Measurements from ENCODE around the gene LRRC63.

LRRC63 gene

GRCh38 chr13:46178821-46179220 lies 32.9 kb upstream of the LRRC63 start:
- H4K5ac ChIP-seq (ENCODE audit: low read length), result no peak overlapping the region
- no peak overlapping the region for H3K4me2 ChIP-seq (ENCODE audit: low read length)
- no peaks in the 10 kb centered on the region for H3K79me1 ChIP-seq (ENCODE audit: low read length)
- H4K8ac ChIP-seq (ENCODE audit: low read depth, low read length), result no peak overlapping the region
- no peak overlapping the region for H3K4me3 ChIP-seq (ENCODE audit: low read length)
- no peaks in the 10 kb centered on the region for H3K27me3 ChIP-seq (ENCODE audit: insufficient read depth, low read length, poor library complexity)
- no peak overlapping the region for H3K27ac ChIP-seq (ENCODE audit: low read depth, low read length)
- no peak for DNase-seq
- H2BK15ac ChIP-seq (replicated peaks; ENCODE audit: low read depth), result no peak overlapping the region
- no peak overlapping the region for H2BK5ac ChIP-seq (ENCODE audit: low read length)
- H3K36me3 ChIP-seq (ENCODE audit: control insufficient read depth, insufficient read depth, low read length), result no peaks in the 10 kb centered on the region
- no peak overlapping the region for H2BK120ac ChIP-seq (ENCODE audit: low read depth, low read length)
- no peak overlapping the region for H3K56ac ChIP-seq (ENCODE audit: low read length)
- no peak overlapping the region for H3K9ac ChIP-seq (ENCODE audit: low read length)
- H3K18ac ChIP-seq (ENCODE audit: low read length), result no peak overlapping the region
- no peak overlapping the region for H3K4ac ChIP-seq (ENCODE audit: low read depth, low read length)
- no peaks in the 10 kb centered on the region for H3K79me2 ChIP-seq (ENCODE audit: control insufficient read depth, insufficient read depth, low read length)
- no peak overlapping the region for H2AK5ac ChIP-seq (ENCODE audit: low read length)
- H3K23ac ChIP-seq (ENCODE audit: low read length), result no peak overlapping the region
- H3K4me1 ChIP-seq (ENCODE audit: control insufficient read depth, low read depth, low read length), result no peaks in the 10 kb centered on the region

GRCh38 chr13:46179491-46179908 lies 32.2 kb upstream of the LRRC63 start:
- Histone ChIP-seq H3K27ac (ENCODE audit: low read depth, low read length) (no peak overlapping the region), H3K4me3 (ENCODE audit: low read length) (no peak overlapping the region), H2BK15ac (replicated peaks; ENCODE audit: low read depth) (no peak overlapping the region), H3K27me3 (ENCODE audit: insufficient read depth, low read length, poor library complexity) (no peaks in the 10 kb centered on the region), H3K23ac (ENCODE audit: low read length) (no peak overlapping the region), H3K18ac (ENCODE audit: low read length) (no peak overlapping the region), H3K56ac (ENCODE audit: low read length) (no peak overlapping the region), H2AK5ac (ENCODE audit: low read length) (no peak overlapping the region), H4K5ac (ENCODE audit: low read length) (no peak overlapping the region), H3K9ac (ENCODE audit: low read length) (no peak overlapping the region), H2BK5ac (ENCODE audit: low read length) (no peak overlapping the region), H4K8ac (ENCODE audit: low read depth, low read length) (no peak overlapping the region), H3K4me1 (ENCODE audit: control insufficient read depth, low read depth, low read length) (no peaks in the 10 kb centered on the region), H2BK120ac (ENCODE audit: low read depth, low read length) (no peak overlapping the region), H3K4ac (ENCODE audit: low read depth, low read length) (no peak overlapping the region), H3K36me3 (ENCODE audit: control insufficient read depth, insufficient read depth, low read length) (no peaks in the 10 kb centered on the region), H3K79me2 (ENCODE audit: control insufficient read depth, insufficient read depth, low read length) (no peaks in the 10 kb centered on the region), H3K79me1 (ENCODE audit: low read length) (no peaks in the 10 kb centered on the region), H3K4me2 (ENCODE audit: low read length) (no peak overlapping the region)
- no peak for DNase-seq
- WGBS (ENCODE audit: extremely low coverage, insufficient coverage, low lambda C conversion rate), result no CpG with 5 or more reads among the region's 3 CpGs

- Histone ChIP-seq H4K8ac (ENCODE audit: low read depth, low read length) (no peak overlapping the region), H3K9ac (ENCODE audit: low read length) (no peak overlapping the region), H3K27me3 (ENCODE audit: insufficient read depth, low read length, poor library complexity) (no peaks in the 10 kb centered on the region), H3K36me3 (ENCODE audit: control insufficient read depth, insufficient read depth, low read length) (no peaks in the 10 kb centered on the region), H3K4ac (ENCODE audit: low read depth, low read length) (no peak overlapping the region), H3K4me2 (ENCODE audit: low read length) (no peak overlapping the region), H4K5ac (ENCODE audit: low read length) (no peak overlapping the region), H2AK5ac (ENCODE audit: low read length) (no peak overlapping the region), H3K23ac (ENCODE audit: low read length) (no peak overlapping the region), H3K79me1 (ENCODE audit: low read length) (no peaks in the 10 kb centered on the region), H2BK15ac (replicated peaks; ENCODE audit: low read depth) (no peak overlapping the region), H2BK120ac (ENCODE audit: low read depth, low read length) (no peak overlapping the region), H3K27ac (ENCODE audit: low read depth, low read length) (no peak overlapping the region), H3K56ac (ENCODE audit: low read length) (no peak overlapping the region), H3K79me2 (ENCODE audit: control insufficient read depth, insufficient read depth, low read length) (no peaks in the 10 kb centered on the region), H3K18ac (ENCODE audit: low read length) (no peak overlapping the region), H2BK5ac (ENCODE audit: low read length) (no peak overlapping the region), H3K4me1 (ENCODE audit: control insufficient read depth, low read depth, low read length) (no peaks in the 10 kb centered on the region), H3K4me3 (ENCODE audit: low read length) (no peak overlapping the region)
- WGBS (ENCODE audit: extremely low coverage, insufficient coverage, low lambda C conversion rate), result 100% methylated on average over 1 of the region's 5 CpGs
- no peak for DNase-seq
Observed at GRCh38 chr13:46179969-46180763, 31.6 kb upstream of the LRRC63 start.

- Histone ChIP-seq H2AK5ac (ENCODE audit: low read length) (no peak overlapping the region), H3K4me1 (ENCODE audit: control insufficient read depth, low read depth, low read length) (no peaks in the 10 kb centered on the region), H3K56ac (ENCODE audit: low read length) (no peak overlapping the region), H3K79me2 (ENCODE audit: control insufficient read depth, insufficient read depth, low read length) (no peaks in the 10 kb centered on the region), H4K8ac (ENCODE audit: low read depth, low read length) (no peak overlapping the region), H3K4ac (ENCODE audit: low read depth, low read length) (no peak overlapping the region), H4K5ac (ENCODE audit: low read length) (no peak overlapping the region), H2BK120ac (ENCODE audit: low read depth, low read length) (no peak overlapping the region), H3K36me3 (ENCODE audit: control insufficient read depth, insufficient read depth, low read length) (no peaks in the 10 kb centered on the region), H3K9ac (ENCODE audit: low read length) (no peak overlapping the region), H3K23ac (ENCODE audit: low read length) (no peak overlapping the region), H3K18ac (ENCODE audit: low read length) (no peak overlapping the region), H2BK5ac (ENCODE audit: low read length) (no peak overlapping the region), H3K4me2 (ENCODE audit: low read length) (no peak overlapping the region), H3K27ac (ENCODE audit: low read depth, low read length) (no peak overlapping the region), H3K4me3 (ENCODE audit: low read length) (no peak overlapping the region), H3K79me1 (ENCODE audit: low read length) (no peaks in the 10 kb centered on the region), H2BK15ac (replicated peaks; ENCODE audit: low read depth) (no peak overlapping the region), H3K27me3 (ENCODE audit: insufficient read depth, low read length, poor library complexity) (no peaks in the 10 kb centered on the region)
- 100% methylated on average over 2 of the region's 5 CpGs for WGBS (ENCODE audit: extremely low coverage, insufficient coverage, low lambda C conversion rate)
- DNase-seq, result no peak
Observed at GRCh38 chr13:46181377-46181839, 30.3 kb upstream of the LRRC63 start.

GRCh38 chr13:46181840-46182490 lies 29.8 kb upstream of the LRRC63 start, which contains the start of gene LCP1:
Gene LCP1 (minus strand): TSS chr13:46182177. CDS start chr13:46159662, 22,515 bp downstream.
- H3K18ac ChIP-seq (ENCODE audit: low read length), result no peak within 1 kb of the TSS
- H3K4me3 ChIP-seq (ENCODE audit: low read length), result no peak within 1 kb of the TSS
- H2BK15ac ChIP-seq (replicated peaks; ENCODE audit: low read depth), result no peak within 1 kb of the TSS
- no peak within 1 kb of the TSS for H3K4ac ChIP-seq (ENCODE audit: low read depth, low read length)
- no peaks in the 10 kb centered on the region for H3K4me1 ChIP-seq (ENCODE audit: control insufficient read depth, low read depth, low read length)
- no peak within 1 kb of the TSS for H2AK5ac ChIP-seq (ENCODE audit: low read length)
- H4K8ac ChIP-seq (ENCODE audit: low read depth, low read length), result no peak within 1 kb of the TSS
- no peaks in the 10 kb centered on the region for H3K79me2 ChIP-seq (ENCODE audit: control insufficient read depth, insufficient read depth, low read length)
- H2BK5ac ChIP-seq (ENCODE audit: low read length), result no peak within 1 kb of the TSS
- H4K5ac ChIP-seq (ENCODE audit: low read length), result no peak within 1 kb of the TSS
- H3K56ac ChIP-seq (ENCODE audit: low read length), result no peak within 1 kb of the TSS
- peak; percentile 62 for DNase-seq
- no peak within 1 kb of the TSS for H3K27ac ChIP-seq (ENCODE audit: low read depth, low read length)
- H3K23ac ChIP-seq (ENCODE audit: low read length), result no peak within 1 kb of the TSS
- H3K36me3 ChIP-seq (ENCODE audit: control insufficient read depth, insufficient read depth, low read length), result no peaks in the 10 kb centered on the region
- no peaks in the 10 kb centered on the region for H3K79me1 ChIP-seq (ENCODE audit: low read length)
- H3K9ac ChIP-seq (ENCODE audit: low read length), result no peak within 1 kb of the TSS
- H3K27me3 ChIP-seq (ENCODE audit: insufficient read depth, low read length, poor library complexity), result no peaks in the 10 kb centered on the region
- no peak within 1 kb of the TSS for H3K4me2 ChIP-seq (ENCODE audit: low read length)
- H2BK120ac ChIP-seq (ENCODE audit: low read depth, low read length), result no peak within 1 kb of the TSS
- WGBS (ENCODE audit: extremely low coverage, insufficient coverage, low lambda C conversion rate), result no CpG with 5 or more reads among the region's 8 CpGs

All from mesendoderm (in vitro differentiated cells).